HG03039 (cell line): ENCODE results near the gene ARHGEF28.

ENCODE experiments used
- ATAC-seq: cut with Tn5 transposase; IDR thresholded peaks from one replicate; pipeline ENCODE4 v1.9.1; 2021; ENCODE audit warnings: mild to moderate bottlenecking, moderate library complexity; ENCODE audit not compliant: unreplicated experiment

The ARHGEF28 gene

DNA sequence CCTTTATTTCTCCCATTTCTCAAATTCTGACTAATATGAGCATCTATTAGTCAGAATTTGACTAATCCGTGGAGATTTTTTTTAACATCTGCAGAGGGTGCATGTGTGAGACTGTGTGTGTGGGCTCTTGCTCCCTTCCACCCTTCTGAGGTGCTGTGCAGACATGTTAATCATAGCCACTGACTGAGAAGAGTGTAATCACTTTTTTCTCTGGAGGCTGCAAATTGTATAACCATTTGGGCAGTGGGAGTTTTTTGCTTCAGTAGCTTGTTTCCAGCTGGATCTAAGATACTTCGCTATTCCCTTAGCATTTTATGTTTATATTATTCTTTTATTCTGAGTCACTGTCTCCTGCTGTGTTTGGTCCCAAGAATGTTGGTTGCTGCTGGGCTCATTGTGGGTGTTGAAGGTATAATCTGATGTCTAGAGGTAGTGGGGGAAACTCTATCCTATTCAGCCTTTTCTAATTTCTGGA, 66.2 kb downstream of the ARHGEF28 start:
- no peak for ATAC-seq

DNA sequence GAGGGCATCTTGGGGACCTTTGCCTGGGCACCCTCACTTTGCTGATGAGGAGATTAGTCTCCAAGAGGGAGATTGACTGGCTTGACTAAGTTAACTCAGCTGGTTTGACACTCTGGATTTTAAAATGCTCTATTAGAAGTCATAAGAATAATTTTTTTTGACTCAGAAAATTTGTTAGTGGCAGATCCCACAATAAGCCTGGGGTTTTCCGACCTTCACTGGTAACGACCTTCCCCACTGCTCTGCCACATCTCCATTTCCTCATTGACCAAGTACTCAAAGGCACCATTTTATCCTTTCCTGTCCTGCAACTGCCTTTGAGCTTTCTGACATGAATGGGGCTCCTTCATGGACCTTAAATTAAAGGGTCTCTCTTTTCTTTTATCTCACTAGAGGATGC, 67.0 kb downstream of the ARHGEF28 start:
- ATAC-seq = no peak

DNA sequence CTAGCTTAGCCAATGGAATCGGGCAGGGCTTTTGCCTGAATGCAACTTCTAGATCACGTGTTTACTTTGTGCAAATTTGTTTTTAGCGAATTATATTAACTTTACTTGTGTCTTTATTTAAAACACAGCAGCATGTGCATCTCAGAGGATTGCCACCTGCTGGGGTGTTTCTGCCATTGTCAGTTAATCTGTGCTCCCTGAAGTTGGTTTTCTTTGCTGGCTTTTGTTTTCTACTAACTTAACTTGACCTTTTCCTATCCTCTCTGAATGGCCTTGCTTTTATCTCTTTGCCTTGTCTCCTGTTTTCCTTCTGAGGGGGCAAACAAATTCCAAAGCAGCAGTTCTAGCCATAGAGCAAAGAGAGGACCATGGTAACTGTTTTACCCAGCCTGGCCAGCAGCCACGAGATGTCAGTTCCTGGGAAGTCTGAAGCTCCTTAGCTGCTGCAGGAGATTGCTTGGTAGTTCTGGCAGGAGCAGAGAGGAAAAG, 67.6 kb downstream of the ARHGEF28 start:
- ATAC-seq = no peak

DNA sequence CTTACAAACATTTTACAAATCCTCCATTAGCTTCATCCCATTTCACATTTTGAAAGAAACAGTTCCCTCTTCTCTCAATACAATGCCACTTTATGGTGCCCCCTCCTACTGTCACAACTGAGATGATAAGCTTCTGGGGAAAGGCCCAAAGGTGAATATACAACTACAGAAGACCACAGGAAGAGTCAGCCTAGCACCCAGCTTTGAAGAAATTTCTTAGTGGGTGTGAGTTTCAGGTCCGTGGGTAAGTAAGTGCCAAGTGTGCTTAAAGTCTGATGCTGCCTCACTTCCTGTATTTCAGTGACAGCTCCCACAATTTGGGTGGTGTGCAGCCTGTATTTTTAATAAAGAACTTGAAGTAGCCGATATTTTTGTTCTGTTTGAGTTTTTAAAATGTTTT, 68.1 kb downstream of the ARHGEF28 start:
- no peak for ATAC-seq

DNA sequence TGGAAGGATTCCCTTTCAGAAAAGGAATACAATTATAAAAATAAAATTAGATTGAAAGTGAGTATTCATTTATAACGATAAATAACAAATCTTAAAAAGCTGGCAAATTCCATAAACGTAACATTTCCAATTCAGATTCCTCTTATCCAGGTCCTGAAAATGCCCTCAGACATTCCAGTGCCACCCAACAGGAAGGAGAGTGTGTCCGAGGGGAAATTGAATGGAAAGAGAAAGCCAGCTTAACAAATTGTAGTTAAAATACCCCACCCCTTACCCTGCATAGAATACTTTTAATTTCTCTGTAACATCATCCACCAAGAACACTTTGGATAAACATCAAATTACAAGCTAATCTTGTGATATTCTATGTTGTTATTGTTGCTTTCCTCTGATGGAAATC, 72.0 kb downstream of the ARHGEF28 start:
- ATAC-seq = no peak

DNA sequence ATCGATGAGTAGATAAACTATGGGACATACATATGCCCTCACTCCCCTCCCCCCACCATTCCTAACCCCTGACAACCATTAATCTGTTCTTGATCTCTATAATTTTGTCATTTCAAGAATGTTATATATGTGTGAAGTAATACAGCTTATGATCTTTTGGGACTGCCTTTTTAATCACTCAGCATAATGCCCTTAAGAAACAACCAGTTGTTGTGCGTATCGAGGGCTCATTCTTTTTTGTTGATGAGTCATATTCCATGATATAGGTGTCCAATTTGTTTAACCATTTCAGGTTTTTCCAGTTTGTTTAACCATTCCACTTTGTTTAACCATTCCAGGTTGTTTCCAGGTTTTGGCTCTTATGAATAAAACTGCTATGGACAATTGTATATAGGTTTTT, 75.6 kb downstream of the ARHGEF28 start:
- ATAC-seq = no peak

DNA sequence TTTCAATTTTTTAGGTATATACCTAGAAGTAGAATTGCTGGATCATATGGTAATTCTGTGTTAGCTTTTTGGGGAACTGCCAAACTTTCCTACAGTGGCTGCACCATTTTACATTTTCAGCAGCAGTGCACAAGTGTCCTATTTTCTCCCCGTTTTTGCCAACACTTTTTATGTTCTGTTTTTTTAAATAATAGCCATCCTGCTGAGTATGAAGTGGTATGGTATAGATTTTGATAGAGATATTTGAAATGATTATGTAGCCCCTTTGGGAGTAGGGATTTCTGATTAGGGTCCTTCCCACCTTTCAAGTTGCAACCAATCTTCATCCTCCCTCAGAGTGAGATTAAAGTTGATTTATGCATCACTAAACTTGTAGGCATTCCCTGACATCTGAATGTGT, 76.5 kb downstream of the ARHGEF28 start:
- no peak for ATAC-seq

DNA sequence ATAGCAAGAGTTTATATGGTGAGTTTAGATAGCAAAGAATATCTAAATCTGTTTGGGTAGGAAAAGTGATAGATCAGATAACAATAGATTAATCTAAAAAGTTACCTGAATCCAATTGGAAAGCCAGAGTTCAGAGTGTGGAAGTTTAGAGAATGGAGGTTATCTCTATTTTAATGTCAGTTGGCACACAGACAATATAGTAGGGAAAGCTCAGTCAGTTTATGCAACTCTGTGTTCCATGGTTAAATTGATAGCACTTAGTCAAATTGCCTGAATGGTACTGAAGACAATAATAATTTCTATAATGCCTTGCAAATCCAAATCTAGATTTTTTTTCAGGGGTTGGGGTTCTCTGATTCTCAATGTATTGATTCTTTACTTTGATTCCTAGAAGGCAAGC, 77.0 kb downstream of the ARHGEF28 start:
- ATAC-seq = no peak

DNA sequence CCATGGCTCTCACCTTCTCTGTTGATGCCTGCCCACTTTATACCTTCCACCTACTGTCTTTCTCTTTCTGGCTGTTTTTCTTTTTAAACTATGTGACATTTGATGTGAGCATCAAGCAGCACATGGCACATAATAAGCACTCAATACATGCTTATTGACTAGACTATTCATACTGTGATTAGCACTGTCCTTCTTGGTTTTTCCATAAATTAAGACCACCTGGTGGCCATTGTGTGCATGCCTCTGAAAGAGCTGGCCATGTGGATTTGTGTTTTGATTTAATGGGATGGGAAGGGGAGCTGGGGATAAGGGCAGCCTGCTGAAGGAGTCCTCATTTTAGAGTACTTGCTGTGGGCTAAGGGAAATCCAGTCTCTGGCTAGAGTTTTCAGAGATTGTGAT, 79.4 kb downstream of the ARHGEF28 start:
- no peak for ATAC-seq

DNA sequence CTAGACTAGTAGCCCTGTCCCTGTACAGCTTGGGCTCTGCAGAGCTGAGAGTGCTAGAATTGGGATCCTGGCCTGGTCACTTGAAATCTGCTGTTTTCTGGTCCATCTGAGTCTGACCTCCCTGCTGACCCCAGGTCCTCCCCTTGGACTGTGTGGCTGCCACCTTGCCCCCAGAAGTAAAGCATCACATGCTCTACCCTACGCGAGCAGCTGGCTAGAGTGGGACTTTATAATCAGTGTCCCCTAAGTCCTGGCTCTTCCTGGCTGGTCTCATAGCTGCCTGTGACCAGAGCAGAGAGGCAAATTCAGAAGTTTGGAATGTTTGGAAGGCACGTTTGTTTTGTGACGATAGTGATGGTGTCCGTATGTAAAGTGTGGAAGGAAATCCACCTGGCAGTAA, 81.0 kb downstream of the ARHGEF28 start:
- no peak for ATAC-seq

DNA sequence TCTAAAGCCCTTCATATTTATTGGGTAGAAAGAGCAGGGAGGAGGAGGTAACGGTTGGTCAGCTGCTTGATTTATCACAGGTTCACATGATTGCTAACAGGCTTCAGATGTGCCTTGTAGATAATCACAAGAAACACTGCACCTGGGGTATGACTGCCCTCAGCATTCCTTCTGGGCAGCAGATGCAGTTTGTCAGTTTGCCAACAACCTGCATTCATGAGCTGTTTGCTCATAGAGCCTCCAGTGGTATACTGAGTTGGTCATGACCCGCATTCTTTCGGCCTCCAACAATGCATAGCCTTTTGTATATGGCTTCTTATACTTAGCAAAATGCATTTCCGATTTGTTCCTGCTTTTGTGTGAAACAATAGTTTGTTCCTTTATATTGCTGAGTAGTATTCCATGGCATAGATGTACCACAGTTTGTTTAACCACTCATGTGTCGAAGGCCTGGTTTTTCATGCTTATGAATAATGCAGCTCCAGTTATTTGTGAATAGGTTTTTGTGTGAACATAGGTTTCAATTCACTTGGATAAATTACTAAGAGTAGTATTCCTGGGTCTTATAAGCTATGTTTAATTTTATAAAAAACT, 83.6 kb downstream of the ARHGEF28 start:
- ATAC-seq = no peak

DNA sequence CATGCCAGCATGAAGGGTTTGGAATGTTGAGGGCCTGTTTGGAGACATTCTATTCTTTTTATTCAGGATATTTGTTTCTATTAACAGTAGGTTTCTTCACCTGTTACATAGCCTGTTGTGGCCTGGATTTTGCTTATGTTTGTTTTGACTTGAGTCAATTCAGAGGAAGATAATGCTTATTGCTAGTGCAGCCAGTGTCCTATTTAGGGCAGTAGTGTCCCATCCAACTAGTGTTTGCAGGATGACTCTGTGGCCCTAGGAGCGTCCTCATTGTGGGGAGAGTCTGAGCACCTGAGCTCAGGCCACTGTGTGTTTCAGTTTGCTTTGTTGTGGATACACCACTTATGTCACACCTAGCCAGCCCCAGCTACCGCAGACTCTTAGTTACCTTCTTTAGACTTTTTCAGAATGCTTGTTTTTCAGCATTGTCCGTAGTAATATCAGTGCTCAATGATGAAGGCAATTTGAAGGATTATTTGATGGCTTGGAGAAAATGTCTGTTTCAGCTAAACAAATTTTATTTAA, 90.3 kb downstream of the ARHGEF28 start:
- ATAC-seq = no peak

DNA sequence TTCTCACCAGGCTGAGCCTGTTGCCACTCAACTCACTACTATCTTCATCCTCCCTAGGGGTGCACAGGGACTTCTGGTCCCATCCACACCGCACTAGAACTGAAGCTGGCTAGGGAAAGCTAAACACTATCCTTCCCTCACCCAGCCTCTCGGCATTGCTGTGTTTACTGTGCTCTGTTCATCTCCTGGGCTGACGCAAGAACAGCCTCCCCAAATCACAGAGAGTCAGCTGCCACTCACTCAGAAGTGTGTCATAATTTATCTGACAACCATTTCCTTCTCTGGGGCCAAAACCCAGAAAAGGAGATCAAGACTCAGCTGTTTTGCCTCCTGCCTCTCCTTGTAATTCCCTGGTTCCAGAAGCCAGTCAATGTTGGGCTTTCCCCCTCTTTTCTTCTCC, 92.8 kb downstream of the ARHGEF28 start:
- ATAC-seq = no peak

DNA sequence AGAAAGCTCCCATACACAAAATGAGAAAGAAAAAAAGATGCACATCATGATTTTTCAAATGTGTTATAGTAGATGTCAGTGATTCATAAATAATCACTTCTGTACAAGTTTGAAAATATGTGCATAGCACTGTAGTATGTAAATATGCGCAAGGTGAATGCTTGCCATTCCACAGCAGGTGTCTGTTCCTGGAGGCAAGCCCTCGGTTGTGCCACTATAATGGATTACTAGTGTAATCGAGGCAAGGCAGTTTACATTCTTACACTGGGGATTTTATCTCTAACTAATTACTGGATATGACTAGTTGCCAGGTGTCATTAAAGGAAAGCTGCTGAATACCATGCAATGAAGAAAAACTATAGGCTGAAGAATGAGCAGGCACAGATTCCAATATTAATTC, 93.6 kb downstream of the ARHGEF28 start:
- ATAC-seq = no peak

DNA sequence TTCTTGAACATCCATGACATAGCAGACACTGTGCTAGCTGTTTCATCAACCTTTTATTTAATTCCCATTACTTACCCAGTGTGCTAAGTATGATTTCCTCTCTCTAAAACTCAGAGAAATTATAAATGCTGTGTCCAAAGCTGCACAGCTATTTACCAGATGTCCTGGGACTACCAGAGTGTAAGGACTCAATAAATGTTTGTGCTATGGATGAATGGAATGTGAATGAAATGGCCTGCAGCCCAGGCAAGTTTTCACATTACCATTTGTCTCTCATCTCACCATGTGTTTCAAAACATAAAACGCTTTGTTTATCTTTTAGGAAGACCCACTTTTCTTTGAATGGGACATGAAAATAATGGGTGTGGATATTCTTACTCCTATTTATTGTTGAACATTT, 96.2 kb downstream of the ARHGEF28 start:
- no peak for ATAC-seq

DNA sequence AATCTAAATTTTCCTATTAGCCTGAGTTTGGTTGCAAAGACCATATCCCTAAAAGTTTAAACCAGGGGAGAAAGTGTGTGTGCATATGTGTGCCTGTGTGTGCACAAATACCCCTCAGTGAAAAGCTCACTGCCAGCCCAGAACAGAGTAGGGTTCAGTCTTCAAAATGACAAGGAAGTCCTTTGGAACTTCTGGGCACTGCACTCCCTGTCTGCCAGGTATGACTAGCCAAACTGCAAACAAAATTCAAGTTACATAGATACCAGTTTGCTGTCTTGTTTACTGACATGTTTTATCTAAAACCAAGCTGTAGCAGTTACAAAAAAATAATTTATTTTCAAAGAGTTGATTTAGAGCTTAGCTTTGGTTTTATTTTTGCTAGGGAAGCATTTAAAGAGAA, 100.1 kb downstream of the ARHGEF28 start:
- ATAC-seq = no peak

DNA sequence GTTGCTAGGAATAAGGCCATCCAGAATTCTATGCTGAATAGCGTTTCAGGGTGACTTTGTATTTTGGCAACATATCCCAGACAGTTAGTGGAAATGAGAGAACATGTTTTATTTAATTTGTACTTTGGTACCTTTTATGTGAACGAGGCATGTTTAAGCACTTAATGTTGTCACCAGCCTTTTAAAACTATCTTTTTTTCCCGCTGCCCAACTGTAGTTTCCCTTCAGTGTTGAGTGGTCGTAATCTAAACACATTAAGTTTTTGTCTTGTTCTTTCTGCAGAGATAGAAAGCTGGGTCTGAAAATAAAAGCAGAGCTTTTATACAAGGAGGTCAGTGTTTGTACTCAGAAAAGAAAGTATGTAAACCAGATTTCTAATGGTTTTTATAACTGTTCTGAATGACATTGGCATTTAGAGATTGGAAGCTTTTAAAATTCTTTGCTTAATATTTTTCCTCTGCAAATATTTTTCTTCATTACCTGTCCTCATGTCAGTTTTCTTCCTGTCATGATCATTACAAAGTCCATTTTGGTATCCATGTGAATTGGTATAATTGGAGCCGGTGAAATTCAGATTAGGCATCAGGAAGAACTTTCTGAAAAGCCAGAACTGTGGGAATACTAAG, 100.7 kb downstream of the ARHGEF28 start:
- ATAC-seq = no peak

DNA sequence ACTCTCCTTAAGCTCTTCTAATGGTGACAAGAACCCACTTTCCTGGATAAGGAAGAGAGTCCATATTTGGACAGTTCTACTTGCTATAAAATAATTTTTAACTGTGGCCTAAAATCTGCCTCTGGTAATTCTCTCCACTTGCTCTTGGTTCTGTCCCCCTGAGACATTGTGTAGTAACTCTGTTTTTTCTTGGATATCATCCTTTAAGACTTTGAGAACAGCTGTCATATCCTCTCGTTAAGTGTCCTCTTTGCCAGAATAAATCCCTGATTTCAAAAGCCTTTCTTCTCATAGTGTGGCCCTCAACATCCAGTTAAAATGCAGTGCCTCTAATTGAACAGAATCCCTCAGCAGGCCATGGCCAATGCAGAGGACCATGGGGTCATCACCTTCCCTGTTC, 101.5 kb downstream of the ARHGEF28 start:
- ATAC-seq = no peak

DNA sequence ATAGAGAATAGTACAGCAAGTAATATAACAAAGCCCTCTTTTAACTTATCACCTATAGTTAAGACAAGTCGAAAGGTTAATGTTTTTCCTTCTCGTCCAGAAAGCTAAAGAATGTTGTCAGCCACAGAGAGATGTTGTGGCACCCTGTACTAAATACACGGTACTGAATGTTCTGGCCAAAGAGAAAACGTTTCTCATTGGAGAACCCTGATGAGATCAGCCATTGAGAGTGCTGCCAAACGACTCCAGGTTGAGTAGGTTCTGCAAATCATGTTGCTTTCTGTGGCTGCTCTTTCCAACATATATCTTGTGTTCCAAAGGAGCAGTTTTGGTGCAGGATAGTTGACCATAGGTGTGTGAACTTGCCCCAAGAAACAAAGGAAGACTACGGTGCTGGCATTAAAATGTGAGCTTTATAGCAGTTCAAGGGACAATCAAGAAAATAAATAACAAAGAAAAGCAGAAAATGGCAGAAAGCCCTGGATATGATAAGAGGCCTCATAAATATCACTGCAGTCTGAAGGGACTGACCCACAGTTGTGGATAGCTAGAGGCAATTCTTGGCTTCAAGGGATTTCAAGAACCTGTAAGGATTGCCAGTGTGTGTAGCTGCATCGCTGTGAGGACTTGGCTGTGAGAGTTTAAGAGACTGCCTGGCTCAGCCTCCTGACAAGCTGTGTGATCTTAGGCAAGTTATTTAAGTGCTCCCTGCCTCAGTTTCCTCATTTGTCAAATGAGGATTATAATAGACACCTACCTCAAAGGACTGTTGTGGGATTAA, 102.7 kb downstream of the ARHGEF28 start:
- ATAC-seq = no peak

DNA sequence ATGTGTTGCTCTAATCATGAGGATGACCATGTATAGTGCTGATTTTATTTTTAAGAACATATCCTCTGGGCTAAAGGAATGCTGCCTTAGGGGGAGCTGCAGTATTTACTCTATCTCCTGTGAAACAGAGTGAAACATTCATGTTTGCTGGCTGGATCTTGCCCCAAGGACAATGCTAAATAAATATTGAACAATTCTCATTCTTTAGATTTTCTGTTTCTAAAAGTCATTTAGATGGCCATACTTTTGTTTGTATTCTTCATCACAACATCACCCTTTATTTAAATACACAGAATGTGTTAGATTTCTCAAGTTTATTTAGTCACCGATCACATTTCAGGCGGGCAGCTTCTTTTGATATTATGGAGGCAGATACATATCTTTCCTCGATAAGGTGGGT, 103.3 kb downstream of the ARHGEF28 start:
- ATAC-seq = no peak

DNA sequence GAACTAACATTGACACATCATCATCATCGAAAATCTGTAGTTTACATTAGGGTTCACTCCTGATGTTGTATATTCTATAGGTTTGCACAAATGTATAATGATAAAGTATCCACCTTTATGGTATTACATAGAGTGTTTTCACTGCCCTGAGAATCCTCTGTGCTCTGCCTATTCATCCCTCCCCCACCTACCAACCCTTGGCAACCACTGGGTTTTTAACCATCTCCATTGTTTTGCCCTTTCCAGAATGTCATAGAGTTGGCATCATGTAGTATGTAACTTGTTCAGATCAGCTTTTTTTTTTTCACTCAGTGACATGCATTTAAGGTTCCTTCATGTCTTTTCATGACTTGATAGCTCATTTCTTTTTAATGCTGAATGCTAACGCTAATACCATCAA, 106.0 kb downstream of the ARHGEF28 start:
- no peak for ATAC-seq

DNA sequence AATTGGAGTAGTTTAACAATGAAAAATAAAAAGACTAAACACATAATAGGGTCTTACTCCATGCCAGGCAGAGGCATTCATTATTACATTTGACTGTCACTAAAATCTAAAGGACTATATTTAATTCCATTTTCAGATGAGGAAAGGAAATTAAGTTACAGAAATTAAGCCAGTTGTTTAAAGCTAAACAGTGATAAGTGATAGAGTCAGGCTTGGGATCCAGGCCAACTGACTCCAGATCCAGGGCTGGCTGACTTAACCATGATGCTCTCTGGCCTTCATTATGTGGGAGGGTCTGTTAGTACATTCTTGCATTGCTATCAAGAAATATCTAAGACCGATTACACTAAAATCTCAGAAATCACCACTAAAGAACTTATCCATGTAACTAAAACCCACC, 107.2 kb downstream of the ARHGEF28 start:
- ATAC-seq = no peak
